OCI-LY7 (cell line): ENCODE data around the gene CORO2A.

Source experiments
- CTCF ChIP-seq: fragments of 200-600 bp; sonication (generic); conservative IDR thresholded peaks from 2 replicates; pipeline ENCODE4 v1.5.1; 2014; ENCODE audit warnings: mild to moderate bottlenecking, antibody characterized with exemption, low read length, moderate library complexity, mixed read lengths
- EZH2phosphoT487 ChIP-seq: fragments of 200-600 bp; sonication (generic); IDR thresholded peaks from 2 replicates; pipeline ENCODE4 v1.6.1; 2018; ENCODE audit warnings: low read depth, borderline replicate concordance, mild to moderate bottlenecking, mixed run types, antibody characterized with exemption, low read length, moderate library complexity, mixed read lengths

- no peak for TF ChIP-seq CTCF
- TF ChIP-seq EZH2phosphoT487, result no peak
Measured at GRCh38 chr9:98191671-98192502, 550 bp downstream of the CORO2A start.
